ENCODE results near the gene MFSD6. TPM values are rescaled to one million over a fixed set of nuclear protein-coding genes. Genes with fewer than 3 reads are reported as not detected.

MFSD6 gene
- total RNA-seq, 1 donor from 2014 or later: 19.7 TPM

DNA sequence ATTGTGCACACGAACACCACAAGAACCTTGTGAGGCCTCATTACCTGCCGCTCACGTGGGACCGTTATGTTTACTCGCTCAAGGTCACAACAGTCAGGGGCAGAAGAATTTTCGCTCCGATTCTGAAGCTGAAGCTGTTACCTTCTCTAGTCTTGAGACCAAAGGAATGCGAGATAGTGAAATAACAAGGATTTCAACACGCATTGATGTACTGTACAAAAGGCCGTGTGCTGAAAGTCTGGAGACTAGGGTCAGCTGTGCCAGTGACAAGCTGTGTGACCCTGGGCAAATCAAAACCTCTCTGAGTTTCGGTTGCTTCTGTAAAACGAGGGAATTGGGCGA is 125.8 kb downstream of the MFSD6 start:
- no peak for DNase-seq (ENCODE audit: missing footprints)
- no peak for ATAC-seq
- intact Hi-C loops (cut with DNase I): loop anchor here (1.0 to 5.0 kb wide), 3 partner anchors 48 to 114 kb away; no protein-coding TSS in a partner anchor

DNA sequence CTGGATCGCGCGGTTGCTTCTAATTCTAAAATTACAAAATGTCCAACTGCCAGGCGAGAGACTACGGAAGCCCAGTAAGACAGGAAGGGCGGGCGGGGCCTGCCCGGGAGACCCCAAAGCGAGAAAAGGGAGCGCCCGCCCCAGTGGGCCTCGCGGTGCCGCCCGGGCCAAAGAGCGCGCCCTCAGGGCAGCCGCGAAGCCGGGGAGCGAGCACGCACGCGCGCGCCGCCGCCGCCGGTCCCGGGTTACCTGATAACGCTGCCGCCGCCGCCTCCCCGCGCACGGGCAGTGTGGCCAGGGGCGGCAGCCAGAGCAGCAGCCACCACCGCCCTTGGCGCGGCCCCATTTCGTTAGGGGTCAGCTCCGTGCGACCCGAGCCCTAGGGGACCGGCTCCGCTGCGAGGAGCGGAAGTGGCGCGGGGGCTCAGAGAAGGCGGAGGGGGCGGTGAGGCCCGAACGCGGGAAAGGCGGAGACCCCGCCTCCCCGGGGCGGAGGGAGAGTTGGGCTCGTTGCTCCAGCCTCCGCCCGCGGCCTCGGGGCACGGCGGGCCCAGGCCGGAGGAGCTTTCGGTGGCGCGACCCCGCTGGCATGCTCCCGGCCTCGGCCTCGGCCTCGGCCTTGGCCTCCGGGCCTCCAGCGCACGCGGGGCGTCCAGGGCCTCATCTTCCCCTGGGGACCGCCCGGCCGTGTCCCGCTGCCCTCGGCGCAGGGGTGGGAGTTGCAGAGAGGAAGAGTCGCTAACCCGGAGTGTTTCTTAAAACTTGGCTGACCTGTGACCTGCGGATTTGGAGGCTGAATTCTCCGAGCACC is 126.4 kb downstream of the MFSD6 start, which contains the start of gene NEMP2:
Gene NEMP2, minus strand, starts transcription at position 413 of the 811 bp plus-strand sequence. Its CDS starts 67 bp downstream, at position 346.
- intact Hi-C loops (cut with DNase I): loop anchor here (1.0 to 5.0 kb wide), 3 partner anchors 48 to 114 kb away; no protein-coding TSS in a partner anchor
- ATAC-seq: peak; percentile 94
- peak; percentile 95 for DNase-seq (ENCODE audit: missing footprints)

DNA sequence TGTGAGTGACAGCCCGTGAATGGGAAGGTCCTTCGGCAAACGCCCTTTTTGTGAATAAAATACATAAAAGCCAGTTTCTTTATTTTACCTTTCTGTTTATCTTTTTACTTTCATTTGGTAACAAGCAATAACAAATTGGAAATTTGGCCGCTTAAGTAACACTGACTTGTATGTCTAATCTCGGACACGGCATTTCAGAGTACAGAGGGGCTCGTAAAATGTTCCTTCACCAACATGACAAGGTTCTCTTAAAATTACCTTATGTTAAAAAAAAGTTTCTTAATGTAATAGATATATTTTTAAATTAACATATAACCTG is 126.9 kb downstream of the MFSD6 start:
- DNase-seq (ENCODE audit: missing footprints) (no peak), ATAC-seq (no peak)
- intact Hi-C loops (cut with DNase I): no loop called here

DNA sequence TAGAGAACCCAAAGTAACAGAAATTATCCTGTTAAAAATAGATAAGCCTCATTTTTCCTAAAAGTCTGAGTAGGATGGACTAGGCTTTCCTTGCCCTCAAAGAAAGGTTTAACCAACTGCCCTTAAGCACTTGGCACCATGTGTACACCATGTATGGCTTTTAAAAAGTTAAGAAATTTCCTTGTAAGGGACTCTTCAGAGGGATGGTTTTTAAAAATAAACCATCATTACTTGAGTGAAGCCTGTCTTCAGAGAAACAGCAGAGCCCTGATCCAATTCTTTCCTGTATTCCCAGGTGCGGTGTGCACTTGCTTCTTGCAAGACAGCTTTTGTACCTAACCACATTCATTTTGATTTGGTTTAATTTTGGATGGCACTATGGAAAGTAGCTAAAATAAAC is 127.4 kb downstream of the MFSD6 start:
- ATAC-seq: no peak
- intact Hi-C loops (cut with DNase I): no loop called here
- DNase-seq (ENCODE audit: missing footprints): no peak

DNA sequence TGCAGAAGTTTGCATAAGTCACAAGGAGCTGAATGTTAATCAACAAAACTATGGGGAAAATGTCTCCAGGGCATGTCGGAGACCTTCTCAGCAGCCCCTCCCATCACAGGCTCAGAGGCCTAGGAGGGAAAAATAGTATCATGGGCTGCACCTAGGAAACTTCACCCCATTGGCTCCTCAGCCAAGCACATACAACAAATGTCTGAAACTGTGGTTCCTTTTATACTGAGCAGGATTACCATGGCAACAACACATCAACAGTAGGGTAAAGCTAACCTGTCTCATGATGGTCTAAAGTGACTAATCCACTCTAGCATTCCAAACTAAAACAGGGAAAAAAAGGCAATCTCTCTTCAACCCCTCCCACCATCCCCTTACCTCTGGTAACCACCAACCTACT is 129.6 kb downstream of the MFSD6 start:
- intact Hi-C loops (cut with DNase I): no loop called here
- ATAC-seq: no peak
- DNase-seq (ENCODE audit: missing footprints): no peak

DNA sequence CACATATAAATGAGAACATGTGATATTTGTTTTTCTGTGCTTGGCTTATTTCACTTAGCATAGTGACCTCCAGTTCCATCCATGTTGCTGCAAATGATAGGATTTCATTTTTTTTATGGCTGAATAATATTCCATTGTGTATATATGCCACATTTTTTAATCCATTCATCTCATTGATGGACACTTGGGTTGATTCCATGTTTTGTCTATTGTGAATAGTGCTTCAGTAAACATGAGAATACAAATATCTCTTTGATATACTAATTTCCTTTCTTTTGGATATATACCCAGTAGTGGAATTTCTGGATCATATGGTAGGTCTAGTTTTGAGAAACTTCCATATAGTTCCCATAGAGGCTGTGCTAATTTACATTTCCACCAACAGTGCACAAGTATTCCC is 130.0 kb downstream of the MFSD6 start:
- no peak for DNase-seq (ENCODE audit: missing footprints)
- ATAC-seq: no peak
- intact Hi-C loops (cut with DNase I): no loop called here

DNA sequence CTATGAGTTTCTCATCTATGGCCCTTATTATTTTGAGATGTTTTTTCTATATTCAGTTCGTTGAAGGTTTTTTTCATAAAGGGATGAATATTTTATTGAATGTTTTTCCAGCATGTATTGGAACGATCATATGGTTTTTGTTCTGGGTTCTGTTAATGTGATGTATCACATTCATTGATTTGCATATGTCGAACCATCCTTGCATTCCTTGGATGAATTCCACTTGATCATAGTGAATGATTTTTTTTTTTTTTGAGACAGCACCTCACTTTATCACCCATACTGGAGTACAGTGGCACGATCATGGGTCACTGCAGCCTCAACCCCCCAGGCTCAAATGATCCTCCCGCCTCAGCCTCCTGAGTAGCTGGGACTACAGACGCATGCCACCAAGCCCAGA is 131.9 kb downstream of the MFSD6 start:
- intact Hi-C loops (cut with DNase I): no loop called here
- DNase-seq (ENCODE audit: missing footprints) (no peak), ATAC-seq (no peak)

DNA sequence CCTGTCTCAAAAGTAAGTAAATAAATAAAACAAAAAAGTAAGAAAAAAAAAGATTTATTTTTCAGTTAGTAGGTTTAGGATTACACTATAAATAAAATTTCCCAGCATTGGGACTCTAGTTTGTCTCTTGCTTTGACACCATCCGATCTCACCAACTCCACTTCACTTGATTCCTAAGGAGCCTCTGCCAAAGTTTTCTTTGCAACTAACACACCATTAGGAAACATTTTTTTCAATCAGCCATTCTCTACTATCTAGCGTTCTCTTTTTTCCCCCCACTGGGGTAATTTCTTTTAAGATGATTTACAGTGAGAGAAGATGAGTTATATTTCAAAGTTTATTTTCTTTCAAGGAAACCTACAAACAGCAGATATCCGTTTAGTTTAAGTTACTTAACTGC is 136.9 kb downstream of the MFSD6 start:
- intact Hi-C loops (cut with DNase I): no loop called here
- ATAC-seq: no peak
- no peak for DNase-seq (ENCODE audit: missing footprints)

DNA sequence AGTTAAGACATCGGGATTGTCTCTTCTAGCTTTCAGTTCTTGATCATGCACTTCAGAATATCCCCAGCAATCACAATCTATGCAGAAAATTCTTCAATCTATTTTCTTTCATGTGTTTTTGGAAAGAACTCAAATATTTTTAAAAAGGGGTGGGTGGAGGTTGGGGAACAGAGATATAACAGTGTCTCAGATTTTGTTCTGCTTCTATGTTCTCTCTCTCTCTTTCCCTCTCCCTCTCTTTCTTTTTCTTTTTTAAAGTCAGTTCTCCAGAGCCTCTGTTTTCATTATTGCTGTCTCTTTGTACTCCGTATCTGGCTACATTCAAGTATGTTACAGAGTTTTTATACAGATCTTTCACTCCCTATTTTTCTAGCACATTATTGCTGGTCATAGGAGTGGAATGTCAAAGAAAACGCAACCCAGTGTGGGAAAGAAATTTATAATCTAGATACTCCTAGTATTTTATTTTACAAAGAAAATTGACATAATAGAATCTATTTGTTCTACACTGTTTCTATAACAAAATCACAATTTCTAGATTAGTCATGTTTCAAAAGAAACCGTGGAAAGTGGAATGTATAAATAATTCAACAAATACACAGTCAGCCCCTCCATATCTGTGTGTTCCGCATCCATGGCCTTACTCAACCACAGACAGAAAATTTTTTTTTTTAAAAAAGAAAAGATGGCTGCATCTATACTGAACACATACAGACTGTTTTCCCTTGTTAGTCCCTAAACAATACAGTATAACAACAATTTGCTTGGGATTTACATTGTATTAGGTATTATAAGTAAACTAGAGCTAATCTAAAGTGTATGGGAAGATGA is 137.6 kb downstream of the MFSD6 start:
- ATAC-seq: no peak
- intact Hi-C loops (cut with DNase I): no loop called here
- no peak for DNase-seq (ENCODE audit: missing footprints)

DNA sequence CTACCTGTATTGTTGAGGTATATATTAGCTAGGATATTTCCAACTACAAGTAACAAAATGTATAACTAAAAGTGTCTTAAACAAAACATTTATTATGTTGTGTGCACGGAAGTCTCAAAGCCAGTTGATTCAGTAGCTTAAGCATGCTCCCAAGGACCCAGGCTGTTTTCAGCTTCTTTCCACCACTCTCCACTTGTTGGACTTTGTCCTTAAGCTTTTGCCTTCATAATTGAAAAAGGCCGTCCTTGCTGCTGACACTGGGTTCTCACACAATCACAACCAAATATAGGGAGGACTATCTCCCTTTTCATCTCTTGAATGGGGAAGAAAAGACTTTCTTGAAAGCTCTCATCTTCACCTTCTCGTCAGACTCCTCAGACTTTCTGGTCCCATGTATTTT is 138.6 kb downstream of the MFSD6 start:
- intact Hi-C loops (cut with DNase I): no loop called here
- ATAC-seq: no peak
- DNase-seq (ENCODE audit: missing footprints): no peak

DNA sequence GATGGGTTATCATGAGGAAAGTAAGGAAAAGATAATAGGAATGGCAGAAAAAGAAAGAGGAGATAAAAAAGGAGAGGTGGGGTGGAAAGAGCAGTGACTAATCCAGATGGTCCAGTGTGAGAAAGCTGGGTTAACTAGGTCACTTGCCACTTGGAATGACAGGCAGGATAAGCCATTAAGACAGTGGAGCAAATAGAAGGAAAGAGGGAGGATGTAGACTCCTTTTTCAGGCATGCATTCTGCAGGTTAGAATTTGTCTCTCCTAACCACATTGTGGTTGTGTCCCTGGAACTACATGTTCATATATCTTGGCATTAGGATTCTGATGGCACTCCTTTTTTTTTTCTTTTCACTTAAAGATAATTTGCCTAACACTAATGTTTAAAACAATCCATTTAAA is 139.7 kb downstream of the MFSD6 start:
- intact Hi-C loops (cut with DNase I): no loop called here
- DNase-seq (ENCODE audit: missing footprints): no peak
- no peak for ATAC-seq

DNA sequence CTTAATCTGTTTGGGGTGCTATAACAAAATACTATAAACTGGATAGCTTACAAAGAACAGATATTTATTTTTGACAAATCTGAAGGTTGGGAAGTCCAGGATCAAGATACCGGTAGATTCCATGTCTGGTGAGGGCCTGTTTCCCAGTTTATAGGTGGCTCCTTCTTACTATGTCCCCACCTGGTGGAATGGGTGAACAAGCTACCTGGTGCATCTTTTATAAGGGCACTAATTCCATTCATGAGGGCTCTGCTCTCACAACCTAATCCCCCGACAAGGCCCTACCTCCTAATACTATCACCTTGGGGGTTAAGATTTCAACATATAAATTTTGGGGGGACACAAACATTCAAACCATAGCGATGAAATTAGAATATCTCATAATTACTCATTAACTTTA is 142.0 kb downstream of the MFSD6 start:
- ATAC-seq: no peak
- intact Hi-C loops (cut with DNase I): no loop called here
- no peak for DNase-seq (ENCODE audit: missing footprints)

Other genes with a start within 250 kb of the MFSD6 start
- 21.2 TPM for gene HIBCH, start 88.5 kb upstream of the MFSD6 start, total RNA-seq
- 16.0 TPM for gene INPP1, start 64.8 kb upstream of the MFSD6 start, total RNA-seq
- 3.5 TPM for gene NEMP2, start 126.4 kb downstream of the MFSD6 start, total RNA-seq
- gene NAB1, start 240.7 kb downstream of the MFSD6 start, total RNA-seq: 27.5 TPM